RWPE2 (cell line): ENCODE data around the gene PLK1.

ENCODE experiments used
- ATAC-seq: fragments of 200-7000 bp; cut with Tn5 transposase; 3 replicates; pipeline ENCODE4 v1.9.1; 2021; ENCODE audit warnings: low read depth
- DNase-seq: peaks from one replicate; pipeline ENCODE4 v3.0.0-alpha.2; 2020; ENCODE audit warnings: low spot score
- H3K27ac ChIP-seq: fragments of 450-650 bp; 2 replicates; pipeline ENCODE4 v1.5.1; 2017; ENCODE audit warnings: mild to moderate bottlenecking; ENCODE audit not compliant: poor library complexity, severe bottlenecking
- H3K27me3 ChIP-seq: fragments of 250-450 bp; sonication (Bioruptor Pico); 2 replicates; pipeline ENCODE4 v1.5.1; 2021; ENCODE audit warnings: mild to moderate bottlenecking, moderate library complexity; ENCODE audit not compliant: insufficient read depth, poor library complexity, severe bottlenecking
- H3K36me3 ChIP-seq: fragments of 250-450 bp; sonication (Bioruptor Pico); 2 replicates; pipeline ENCODE4 v1.5.1; 2020; ENCODE audit warnings: low read depth, mild to moderate bottlenecking, moderate library complexity
- H3K4me1 ChIP-seq: fragments of 250-450 bp; sonication (Bioruptor Pico); 2 replicates; pipeline ENCODE4 v1.5.1; 2021; ENCODE audit warnings: mild to moderate bottlenecking, moderate library complexity; ENCODE audit not compliant: insufficient read depth, poor library complexity, severe bottlenecking
- H3K4me3 ChIP-seq: fragments of 250-450 bp; sonication (Bioruptor Pico); 2 replicates; pipeline ENCODE4 v1.5.1; 2021; ENCODE audit warnings: mild to moderate bottlenecking, moderate library complexity; ENCODE audit not compliant: severe bottlenecking
- H3K9me3 ChIP-seq: fragments of 250-450 bp; sonication (Bioruptor Pico); 2 replicates; pipeline ENCODE4 v1.5.1; 2021; ENCODE audit warnings: mild to moderate bottlenecking, moderate library complexity; ENCODE audit not compliant: severe bottlenecking
- CTCF ChIP-seq: fragments of 450-650 bp; IDR thresholded peaks from one replicate; pipeline ENCODE4 v1.5.1; 2017; ENCODE audit warnings: mild to moderate bottlenecking, moderate library complexity; ENCODE audit not compliant: poor library complexity, severe bottlenecking

The PLK1 gene

DNA sequence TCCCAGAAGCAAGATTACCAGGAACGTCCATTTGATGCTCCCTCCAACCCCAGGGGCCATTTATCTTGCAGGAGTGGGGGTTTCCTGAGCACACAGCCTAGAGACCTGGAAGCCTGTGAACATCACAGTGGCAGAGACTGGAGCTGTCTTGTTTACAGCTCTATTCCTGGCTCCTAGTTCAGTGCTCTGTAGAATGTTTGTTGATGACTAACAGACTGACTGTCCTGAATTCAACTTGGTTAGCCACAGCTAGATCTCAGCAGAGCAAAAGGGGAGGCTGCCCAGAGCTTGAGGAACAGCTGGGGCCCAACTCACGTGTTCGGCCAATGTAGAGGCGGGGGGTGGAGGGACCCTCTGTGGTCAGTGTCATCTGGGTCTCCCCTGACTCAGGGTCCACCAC is 27.8 kb downstream of the PLK1 start:
- no peaks in the 10 kb centered on the region for H3K4me1 ChIP-seq
- no peak for DNase-seq
- no peak for TF ChIP-seq CTCF
- H3K27me3 ChIP-seq = no peaks in the 10 kb centered on the region
- H3K36me3 ChIP-seq = no peaks in the 10 kb centered on the region
- H3K9me3 ChIP-seq = peaks cover 4% of the 10 kb centered on the region
- ATAC-seq = no peak
- H3K4me3 ChIP-seq = no peak overlapping the region
- H3K27ac ChIP-seq = no peak overlapping the region

GRCh38 chr16:23709536-23709935 is 30.8 kb downstream of the PLK1 start:
- Histone ChIP-seq H3K27me3 (peaks cover 6% of the 10 kb centered on the region), H3K4me3 (no peak overlapping the region), H3K9me3 (no peaks in the 10 kb centered on the region), H3K4me1 (no peaks in the 10 kb centered on the region), H3K27ac (no peak overlapping the region), H3K36me3 (no peaks in the 10 kb centered on the region)
- no peak for DNase-seq
- no peak for TF ChIP-seq CTCF
- ATAC-seq = no peak

DNA sequence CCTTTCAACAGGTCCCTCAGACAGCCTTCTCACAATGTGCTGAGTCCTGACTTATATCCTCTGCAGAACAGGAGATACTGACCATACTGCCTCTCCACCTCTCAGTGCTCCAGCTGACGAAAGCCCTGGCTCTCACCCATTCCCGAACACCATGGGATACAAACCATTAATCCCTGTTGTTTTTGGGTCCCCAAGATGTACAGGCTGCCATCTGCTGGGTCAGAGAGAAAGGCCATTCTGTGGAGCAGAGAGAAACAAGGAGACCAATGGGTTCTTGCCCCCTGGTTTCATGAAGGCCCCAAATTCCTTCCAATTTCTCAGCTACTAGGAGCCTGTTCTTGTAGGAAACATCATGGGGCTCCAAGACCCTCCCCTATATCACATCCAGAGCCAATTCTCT is 31.3 kb downstream of the PLK1 start:
- H3K9me3 ChIP-seq = no peaks in the 10 kb centered on the region
- no peak overlapping the region for H3K4me3 ChIP-seq
- no peak overlapping the region for H3K27ac ChIP-seq
- TF ChIP-seq CTCF = no peak
- H3K27me3 ChIP-seq = peaks cover 6% of the 10 kb centered on the region
- DNase-seq (no peak), ATAC-seq (no peak)
- H3K4me1 ChIP-seq = no peaks in the 10 kb centered on the region
- no peaks in the 10 kb centered on the region for H3K36me3 ChIP-seq

DNA sequence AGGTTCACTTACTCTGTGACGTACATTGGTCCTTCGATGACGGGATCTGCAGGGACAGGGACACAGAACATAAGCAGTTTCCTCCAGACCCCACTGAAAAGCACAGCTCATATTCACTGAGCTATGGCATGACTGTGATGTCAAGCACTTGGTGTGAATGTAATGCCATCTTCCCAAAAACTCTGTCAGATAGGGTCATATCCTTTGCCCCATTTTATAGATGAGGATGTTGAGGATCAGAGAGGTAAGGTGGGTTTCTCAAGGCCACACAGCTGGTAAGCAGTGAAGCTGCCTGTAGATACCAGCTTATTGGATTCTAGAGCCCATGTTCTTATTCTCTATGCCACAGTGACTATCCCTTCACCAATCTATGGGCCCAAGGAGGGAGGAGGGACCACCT is 31.8 kb downstream of the PLK1 start:
- peaks cover 6% of the 10 kb centered on the region for H3K27me3 ChIP-seq

GRCh38 chr16:23711785-23712184 is 33.1 kb downstream of the PLK1 start:
- H3K27ac ChIP-seq = no peak overlapping the region
- H3K4me3 ChIP-seq = no peak overlapping the region
- no peaks in the 10 kb centered on the region for H3K4me1 ChIP-seq
- DNase-seq (no peak), ATAC-seq (no peak)
- no peak for TF ChIP-seq CTCF
- H3K36me3 ChIP-seq = no peaks in the 10 kb centered on the region
- peaks cover 6% of the 10 kb centered on the region for H3K27me3 ChIP-seq
- no peaks in the 10 kb centered on the region for H3K9me3 ChIP-seq

More for the DNA sequence above, 31.8 kb downstream of the PLK1 start:
- no peak overlapping the region for H3K27ac ChIP-seq
- ATAC-seq = no peak
- no peak for TF ChIP-seq CTCF
- no peak overlapping the region for H3K4me3 ChIP-seq
- H3K9me3 ChIP-seq = no peaks in the 10 kb centered on the region
- H3K36me3 ChIP-seq = no peaks in the 10 kb centered on the region
- H3K4me1 ChIP-seq = no peaks in the 10 kb centered on the region
- DNase-seq = no peak
